OCI-LY3 (cell line): ENCODE measurements around the gene ORC4.

Experiments
- H2AFZ ChIP-seq: fragments of 200-600, 300-600 bp; shearing (Covaris generic); 2 replicates; pipeline ENCODE4 v1.6.0; 2014; ENCODE audit warnings: antibody characterized with exemption, low read depth, low read length
- H3K27ac ChIP-seq: fragments of 200-600, 300-600 bp; sonication (generic); 2 replicates; pipeline ENCODE4 v1.5.1; 2014; ENCODE audit warnings: mild to moderate bottlenecking, low read length, moderate library complexity, mixed read lengths
- H3K27me3 ChIP-seq: fragments of 200-600, 300-600 bp; sonication (generic); 2 replicates; pipeline ENCODE4 v1.6.1; 2014; ENCODE audit warnings: low read depth, low read length, mixed read lengths
- H3K36me3 ChIP-seq: fragments of 200-600, 300-600 bp; sonication (generic); replicated peaks from 2 replicates; pipeline ENCODE3; 2014; ENCODE audit warnings: low read depth, low read length, mixed read lengths
- H3K4me1 ChIP-seq: fragments of 300-600, 200-600 bp; sonication (generic); 2 replicates; pipeline ENCODE4 v1.6.1; 2014; ENCODE audit warnings: low read length, mixed read lengths
- H3K4me2 ChIP-seq: fragments of 200-600, 300-600 bp; sonication (generic); 2 replicates; pipeline ENCODE4 v1.6.1; 2014; ENCODE audit warnings: low read length, mixed read lengths
- H3K4me3 ChIP-seq: fragments of 300-600, 200-600 bp; sonication (generic); 2 replicates; pipeline ENCODE4 v1.5.1; 2014; ENCODE audit warnings: antibody characterized with exemption, mild to moderate bottlenecking, low read length, moderate library complexity
- H3K79me2 ChIP-seq: fragments of 300-600, 200-600 bp; shearing (Covaris generic); 2 replicates; pipeline ENCODE4 v1.6.1; 2014; ENCODE audit warnings: mild to moderate bottlenecking, low read length, mixed read lengths
- H3K9ac ChIP-seq: fragments of 300-600, 200-600 bp; shearing (Covaris generic); 2 replicates; pipeline ENCODE4 v1.6.0; 2014; ENCODE audit warnings: mild to moderate bottlenecking, low read length, moderate library complexity
- H3K9me3 ChIP-seq: fragments of 200-600, 300-600 bp; shearing (Covaris generic); 2 replicates; pipeline ENCODE4 v1.6.1; 2014; ENCODE audit warnings: low read length, mixed read lengths; ENCODE audit not compliant: insufficient read depth
- H4K20me1 ChIP-seq: fragments of 200-600, 300-600 bp; sonication (generic); 2 replicates; pipeline ENCODE4 v1.6.1; 2016; ENCODE audit warnings: low read length, mixed read lengths; ENCODE audit not compliant: insufficient read depth
- CTCF ChIP-seq: fragments of 200-600, 300-600 bp; sonication (generic); IDR thresholded peaks from 2 replicates; pipeline ENCODE4 v1.5.1; 2014; ENCODE audit warnings: antibody characterized with exemption, low read length, low read depth
- EZH2phosphoT487 ChIP-seq: fragments of 200-600 bp; shearing (Covaris generic); IDR thresholded peaks from 2 replicates; pipeline ENCODE4 v1.6.1; 2018; ENCODE audit warnings: antibody characterized with exemption, mixed run types, low read depth

The ORC4 gene

GRCh38 chr2:147909178-147909577 is 111.4 kb downstream of the ORC4 start:
- no peaks in the 10 kb centered on the region for H3K9me3 ChIP-seq
- H3K4me2 ChIP-seq, result no peak overlapping the region
- no peak overlapping the region for H2AFZ ChIP-seq
- H3K36me3 ChIP-seq, result no peaks in the 10 kb centered on the region
- no peaks in the 10 kb centered on the region for H3K79me2 ChIP-seq
- H3K9ac ChIP-seq, result no peak overlapping the region
- no peak overlapping the region for H3K27ac ChIP-seq
- H3K27me3 ChIP-seq, result no peaks in the 10 kb centered on the region
- H3K4me3 ChIP-seq, result no peak overlapping the region
- TF ChIP-seq CTCF, result no peak
- TF ChIP-seq EZH2phosphoT487, result no peak
- H3K4me1 ChIP-seq, result peaks cover 2% of the 10 kb centered on the region; the same call in 1 of the 2 replicates
- H4K20me1 ChIP-seq, result no peaks in the 10 kb centered on the region

- TF ChIP-seq EZH2phosphoT487, result no peak
- no peak for TF ChIP-seq CTCF
- no peak overlapping the region for H3K4me3 ChIP-seq
Observed at GRCh38 chr2:147904051-147904450, 116.5 kb downstream of the ORC4 start.

DNA sequence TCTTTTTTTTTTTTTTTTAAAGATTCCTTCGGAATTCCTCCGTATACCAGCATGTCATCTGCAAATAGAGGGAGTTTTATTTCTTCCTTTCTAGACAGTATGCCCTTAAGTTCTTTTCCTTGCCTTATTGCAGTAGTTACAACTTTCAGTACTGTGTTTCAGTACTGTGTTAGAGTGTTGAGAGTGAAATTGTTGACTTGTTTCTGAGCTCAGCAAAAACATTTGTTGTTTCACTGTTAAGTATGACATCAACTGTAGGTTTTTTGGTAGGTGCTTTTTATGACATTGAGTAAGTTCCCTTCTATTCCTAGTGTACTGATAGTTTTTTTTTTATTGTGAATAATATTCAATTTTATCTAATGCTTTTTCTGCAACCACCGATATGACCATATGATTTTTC is 131.9 kb downstream of the ORC4 start:
- Histone ChIP-seq H2AFZ (no peak overlapping the region), H4K20me1 (no peaks in the 10 kb centered on the region), H3K27ac (no peak overlapping the region), H3K4me3 (no peak overlapping the region), H3K9me3 (no peaks in the 10 kb centered on the region), H3K27me3 (no peaks in the 10 kb centered on the region), H3K4me2 (no peak overlapping the region), H3K4me1 (no peaks in the 10 kb centered on the region), H3K36me3 (no peaks in the 10 kb centered on the region), H3K79me2 (no peaks in the 10 kb centered on the region), H3K9ac (no peak overlapping the region)
- TF ChIP-seq EZH2phosphoT487 (no peak), CTCF (no peak)

More at GRCh38 chr2:147904051-147904450, 116.5 kb downstream of the ORC4 start:
- H3K4me1 ChIP-seq, result no peaks in the 10 kb centered on the region; the same call in 1 of the 2 replicates
- H3K36me3 ChIP-seq, result no peaks in the 10 kb centered on the region
- H3K27me3 ChIP-seq, result no peaks in the 10 kb centered on the region
- H3K4me2 ChIP-seq, result no peak overlapping the region
- H4K20me1 ChIP-seq, result no peaks in the 10 kb centered on the region
- no peaks in the 10 kb centered on the region for H3K79me2 ChIP-seq
- no peak overlapping the region for H2AFZ ChIP-seq
- no peak overlapping the region for H3K9ac ChIP-seq
- no peaks in the 10 kb centered on the region for H3K9me3 ChIP-seq
- no peak overlapping the region for H3K27ac ChIP-seq

DNA sequence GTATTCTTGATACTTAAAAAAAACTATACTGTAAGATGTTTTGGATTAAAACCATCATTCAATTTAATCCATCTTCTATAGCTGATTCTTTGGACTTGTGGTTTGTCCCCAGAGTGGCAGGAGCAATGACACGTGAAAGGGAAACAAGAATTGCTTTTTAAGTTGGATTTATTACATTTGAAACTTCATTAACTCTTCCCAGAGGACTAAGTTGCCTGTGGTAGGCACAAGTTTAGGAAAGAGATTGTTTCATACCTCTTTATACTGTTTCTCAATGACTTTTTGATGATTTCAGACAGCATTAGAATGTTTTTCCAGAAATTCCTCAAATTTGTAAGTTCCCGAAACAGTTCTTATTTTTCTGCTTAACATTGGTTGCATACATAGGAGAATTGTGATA is 134.4 kb downstream of the ORC4 start:
- Histone ChIP-seq H3K27ac (no peak overlapping the region), H2AFZ (no peak overlapping the region), H3K79me2 (no peaks in the 10 kb centered on the region), H3K4me3 (no peak overlapping the region), H3K36me3 (no peaks in the 10 kb centered on the region), H4K20me1 (no peaks in the 10 kb centered on the region), H3K9ac (no peak overlapping the region), H3K4me1 (no peaks in the 10 kb centered on the region), H3K27me3 (no peaks in the 10 kb centered on the region), H3K9me3 (no peaks in the 10 kb centered on the region), H3K4me2 (no peak overlapping the region)
- TF ChIP-seq CTCF, result no peak
- TF ChIP-seq EZH2phosphoT487, result no peak
